Neural cell (in vitro differentiated cells): ENCODE data around the gene IQSEC1.

Source experiments
- EP300 ChIP-seq: fragments of 450-650 bp; conservative IDR thresholded peaks from 2 replicates; pipeline ENCODE4 v1.6.1; 2014; ENCODE audit warnings: antibody characterized with exemption, mild to moderate bottlenecking, moderate library complexity; ENCODE audit not compliant: poor library complexity, severe bottlenecking
- EZH2 ChIP-seq: fragments of 200-600, 300-800 bp; shearing (Covaris generic), sonication (generic); IDR thresholded peaks from 2 replicates; pipeline ENCODE4 v1.6.1; 2014; ENCODE audit warnings: antibody characterized with exemption, low read length, borderline replicate concordance, mild to moderate bottlenecking; ENCODE audit not compliant: insufficient read depth, poor library complexity, severe bottlenecking
- MXI1 ChIP-seq: fragments of 450-650 bp; conservative IDR thresholded peaks from 2 replicates; pipeline ENCODE4 v1.6.1; 2014; ENCODE audit warnings: antibody characterized with exemption, mild to moderate bottlenecking; ENCODE audit not compliant: poor library complexity, severe bottlenecking
- POLR2AphosphoS5 ChIP-seq: IDR thresholded peaks from 2 replicates; pipeline ENCODE4 v1.6.1; 2012
- RAD21 ChIP-seq: fragments of 450-650 bp; conservative IDR thresholded peaks from 2 replicates; pipeline ENCODE4 v1.6.1; 2014; ENCODE audit warnings: antibody characterized with exemption, mild to moderate bottlenecking, moderate library complexity
- REST ChIP-seq: IDR thresholded peaks from 2 replicates; pipeline ENCODE4 v1.6.1; 2012; ENCODE audit warnings: borderline replicate concordance
- SMC3 ChIP-seq: fragments of 450-650 bp; conservative IDR thresholded peaks from 2 replicates; pipeline ENCODE4 v1.6.1; 2014; ENCODE audit warnings: antibody characterized with exemption, mild to moderate bottlenecking, moderate library complexity; ENCODE audit not compliant: poor library complexity
- TAF1 ChIP-seq: IDR thresholded peaks from 2 replicates; pipeline ENCODE4 v1.6.1; 2012; ENCODE audit warnings: low read depth
- TF ChIP-seq, protein P1 (sequence below): fragments of 450-650 bp; IDR thresholded peaks from 2 replicates; pipeline ENCODE4 v1.5.1; 2014; ENCODE audit warnings: antibody characterized with exemption, mild to moderate bottlenecking, moderate library complexity; ENCODE audit not compliant: poor library complexity, severe bottlenecking

DNA sequence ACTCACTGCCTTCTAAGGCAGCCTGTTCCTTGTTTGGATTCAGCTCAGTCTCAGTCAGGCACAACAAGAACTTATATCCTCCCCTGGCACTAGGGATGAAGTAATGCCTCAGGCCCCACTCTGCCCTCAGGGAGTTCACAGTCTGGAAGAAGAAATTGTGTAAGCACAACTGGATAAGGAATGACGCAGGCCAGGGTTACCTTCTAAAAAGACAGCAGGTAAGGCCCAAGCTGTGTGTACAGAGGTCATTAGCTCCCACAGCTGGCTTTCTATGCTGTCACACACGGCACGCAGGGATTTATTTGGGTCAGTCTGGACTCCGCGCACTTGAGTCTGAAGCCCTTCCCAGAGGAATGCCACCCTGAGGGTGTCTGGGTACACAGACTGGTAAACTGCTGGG lies 82.9 kb downstream of the IQSEC1 start:
- TF ChIP-seq, protein P1, sequence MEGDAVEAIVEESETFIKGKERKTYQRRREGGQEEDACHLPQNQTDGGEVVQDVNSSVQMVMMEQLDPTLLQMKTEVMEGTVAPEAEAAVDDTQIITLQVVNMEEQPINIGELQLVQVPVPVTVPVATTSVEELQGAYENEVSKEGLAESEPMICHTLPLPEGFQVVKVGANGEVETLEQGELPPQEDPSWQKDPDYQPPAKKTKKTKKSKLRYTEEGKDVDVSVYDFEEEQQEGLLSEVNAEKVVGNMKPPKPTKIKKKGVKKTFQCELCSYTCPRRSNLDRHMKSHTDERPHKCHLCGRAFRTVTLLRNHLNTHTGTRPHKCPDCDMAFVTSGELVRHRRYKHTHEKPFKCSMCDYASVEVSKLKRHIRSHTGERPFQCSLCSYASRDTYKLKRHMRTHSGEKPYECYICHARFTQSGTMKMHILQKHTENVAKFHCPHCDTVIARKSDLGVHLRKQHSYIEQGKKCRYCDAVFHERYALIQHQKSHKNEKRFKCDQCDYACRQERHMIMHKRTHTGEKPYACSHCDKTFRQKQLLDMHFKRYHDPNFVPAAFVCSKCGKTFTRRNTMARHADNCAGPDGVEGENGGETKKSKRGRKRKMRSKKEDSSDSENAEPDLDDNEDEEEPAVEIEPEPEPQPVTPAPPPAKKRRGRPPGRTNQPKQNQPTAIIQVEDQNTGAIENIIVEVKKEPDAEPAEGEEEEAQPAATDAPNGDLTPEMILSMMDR, result no peak
- no peak for TF ChIP-seq EZH2
- TF ChIP-seq REST, result no peak
- no peak for TF ChIP-seq POLR2AphosphoS5
- TF ChIP-seq EP300, result no peak
- no peak for TF ChIP-seq TAF1
- no peak for TF ChIP-seq SMC3
- no peak for TF ChIP-seq MXI1
- TF ChIP-seq RAD21, result no peak
